Endothelial cell of umbilical vein (primary cell): ENCODE measurements around the gene ACTN1. TPM values are rescaled to one million over a fixed set of nuclear protein-coding genes. Genes with fewer than 3 reads are reported as not detected.

Experiments
- BruUV-seq: library from RNA; stranded (reverse); fragments of 400-500 nt; replicated peaks from 2 replicates; lab custom pipeline; 2021; lab: Mats Ljungman, UMichigan
- CTCF ChIA-PET: fragments of 300-600, 350-600 bp; sonication (Branson Sonifier 250); formaldehyde crosslinking; loops from one replicate; lab custom pipeline; 2021; ENCODE audit warnings: antibody characterized with exemption, inconsistent platforms; lab: Charles Lee
- POLR2A ChIA-PET: fragments of 300-600, 350-600 bp; sonication (Branson Sonifier 250); formaldehyde crosslinking; loops from one replicate; lab custom pipeline; 2021; ENCODE audit warnings: antibody characterized with exemption, inconsistent platforms; lab: Charles Lee
- DNase-seq: peaks from one replicate; pipeline ENCODE4 v3.0.0-alpha.2; 2011; ENCODE audit warnings: low read depth, low spot score
- FAIRE-seq: peaks from 2 replicates; lab custom pipeline; 2011; peaks lifted over from hg19 to GRCh38; lab: Jason Lieb, UNC
- H2AFZ ChIP-seq: 2 replicates; pipeline ENCODE4 v1.6.0; 2012; ENCODE audit warnings: low read depth, low read length, control low read depth, inconsistent platforms
- H3K27ac ChIP-seq: 2 replicates; pipeline ENCODE4 v1.5.1; 2011; ENCODE audit warnings: low read depth, mild to moderate bottlenecking, control low read depth, low read length, moderate library complexity; ENCODE audit not compliant: insufficient read depth
- H3K27me3 ChIP-seq, 2 experiments: 2 replicates each; pipeline versions ENCODE4 v1.6.0 to v1.6.1; 2011; ENCODE audit warnings: low read length in 2 of 2, mixed read lengths in 1 of 2; ENCODE audit not compliant: control insufficient read depth in 2 of 2, insufficient read depth in 2 of 2
- H3K36me3 ChIP-seq, 2 experiments: 2 replicates in 1 of 2; 3 replicates in 1 of 2; pipeline ENCODE4 v1.5.1; 2011; ENCODE audit warnings: low read length in 2 of 2, mild to moderate bottlenecking in 1 of 2, moderate library complexity in 1 of 2; ENCODE audit not compliant: control insufficient read depth in 2 of 2, insufficient read depth in 2 of 2; ENCODE audit errors: extremely low read depth in 1 of 2
- H3K4me1 ChIP-seq: 3 replicates; pipeline ENCODE4 v1.5.1; 2011; ENCODE audit warnings: mild to moderate bottlenecking, low read length; ENCODE audit not compliant: control insufficient read depth, insufficient read depth; ENCODE audit errors: extremely low read depth
- H3K4me2 ChIP-seq: 2 replicates; pipeline ENCODE4 v1.6.1; 2011; ENCODE audit warnings: low read length, control low read depth, mixed read lengths; ENCODE audit not compliant: insufficient read depth
- H3K4me3 ChIP-seq, 3 experiments: fragments of 200-600 bp in 1 of 3; sonication (generic), shearing (Covaris generic) in 1 of 3; replicated peaks in 1 of 3; 2 replicates each; pipeline ENCODE4 v1.5.1; 2011 to 2016; ENCODE audit warnings: control low read depth in 3 of 3, low read length in 3 of 3, mild to moderate bottlenecking in 2 of 3, inconsistent platforms in 1 of 3, low read depth in 1 of 3, moderate library complexity in 1 of 3; ENCODE audit not compliant: insufficient read depth in 1 of 3
- H3K79me2 ChIP-seq: 2 replicates; pipeline ENCODE4 v1.6.0; 2012; ENCODE audit warnings: low read length, inconsistent platforms; ENCODE audit not compliant: control insufficient read depth, insufficient read depth
- H3K9ac ChIP-seq: replicated peaks from 2 replicates; pipeline ENCODE3; 2011; ENCODE audit warnings: low read length, control low read depth; ENCODE audit not compliant: insufficient read depth; ENCODE audit errors: extremely low read depth
- H3K9me1 ChIP-seq: replicated peaks from 3 replicates; pipeline ENCODE4 v1.6.0; 2011; ENCODE audit warnings: mild to moderate bottlenecking, low read length; ENCODE audit not compliant: control insufficient read depth, insufficient read depth; ENCODE audit errors: extremely low read depth
- H3K9me3 ChIP-seq: replicated peaks from 2 replicates; pipeline ENCODE4 v1.5.1; 2012; ENCODE audit warnings: low read length, inconsistent platforms; ENCODE audit not compliant: control insufficient read depth, insufficient read depth
- H4K20me1 ChIP-seq: replicated peaks from 2 replicates; pipeline ENCODE3; 2011; ENCODE audit warnings: mild to moderate bottlenecking, low read length; ENCODE audit not compliant: control insufficient read depth, insufficient read depth; ENCODE audit errors: extremely low read depth
- EZH2 ChIP-seq: IDR thresholded peaks from 2 replicates; pipeline ENCODE4 v1.6.1; 2012; ENCODE audit warnings: borderline replicate concordance, low read depth, mild to moderate bottlenecking, moderate library complexity, low read length, inconsistent platforms; ENCODE audit not compliant: severe bottlenecking
- FOS ChIP-seq: IDR thresholded peaks from 2 replicates; pipeline ENCODE4 v1.6.1; 2011; ENCODE audit warnings: mild to moderate bottlenecking, low read length, moderate library complexity, borderline replicate concordance; ENCODE audit not compliant: insufficient read depth
- GATA2 ChIP-seq: IDR thresholded peaks from 2 replicates; pipeline ENCODE4 v1.7.0; 2011; ENCODE audit warnings: low read depth, mild to moderate bottlenecking, moderate library complexity, mixed read lengths, low read length; ENCODE audit not compliant: insufficient read length, insufficient read depth
- JUN ChIP-seq: IDR thresholded peaks from 2 replicates; pipeline ENCODE4 v1.6.1; 2011; ENCODE audit warnings: borderline replicate concordance, low read depth; ENCODE audit not compliant: insufficient read length, insufficient read depth
- MYC ChIP-seq: IDR thresholded peaks from one replicate; pipeline ENCODE4 v1.6.1; 2011; ENCODE audit warnings: mild to moderate bottlenecking, low read depth, low read length
- POLR2A ChIP-seq: IDR thresholded peaks from 2 replicates; pipeline ENCODE4 v1.6.1; 2012; ENCODE audit warnings: low read depth, mild to moderate bottlenecking, control low read depth, low read length
- POLR2AphosphoS5 ChIP-seq: IDR thresholded peaks from 2 replicates; pipeline ENCODE4 v1.6.1; 2012; ENCODE audit warnings: low read depth, mild to moderate bottlenecking, control low read depth, low read length, moderate library complexity; ENCODE audit not compliant: insufficient read depth
- dilution Hi-C: fragments of 300-500 bp; cut with MboI; formaldehyde crosslinking; loops from one replicate; pipeline ENCODE4 v1.15.0; 2019; ENCODE audit warnings: low sequenced_read_pairs; ENCODE audit not compliant: extremely low pct_ligation_motif_present
- intact Hi-C: fragments of 100-400 bp; cut with micrococcal nuclease; formaldehyde crosslinking; loops from one replicate; pipeline ENCODE4 v1.10.0; 2022
- polyA plus RNA-seq, 4 experiments: library from polyadenylated mRNA; depleted of rRNA in 3 of 4; stranded (reverse) in 3 of 4; unstranded in 1 of 4; fragments of >200 nt; gene quantifications; 2 replicates each; pipeline versions ENCODE4 v1.2.1 to v1.2.3, GENCODE V29; 2011 to 2012; ENCODE audit warnings: missing spikeins in 1 of 4
- total RNA-seq: library from RNA; stranded (reverse); gene quantifications from 2 replicates; pipeline ENCODE4 v1.2.3, GENCODE V29; 2021
- TF ChIP-seq, protein P1 (sequence below): IDR thresholded peaks from 2 replicates; pipeline ENCODE4 v1.6.1; 2011; ENCODE audit not compliant: insufficient read depth, insufficient read length
- TF ChIP-seq, protein P2 (sequence below), 2 donors: IDR thresholded peaks; 1 replicate in 1 of 2; 2 replicates in 1 of 2; pipeline ENCODE4 v1.5.1; 2011; ENCODE audit warnings: low read length in 2 of 2, mild to moderate bottlenecking in 2 of 2, moderate library complexity in 2 of 2, control low read depth in 1 of 2, inconsistent platforms in 1 of 2, low read depth in 1 of 2; ENCODE audit not compliant: insufficient read depth in 1 of 2; ENCODE audit errors: extremely low read depth in 1 of 2

The ACTN1 gene
- total and polyA plus RNA-seq, 2 donors (not counting 3 experiments of a cell fraction or from before 2014, with no cell fraction given): 442 to 463 TPM

DNA sequence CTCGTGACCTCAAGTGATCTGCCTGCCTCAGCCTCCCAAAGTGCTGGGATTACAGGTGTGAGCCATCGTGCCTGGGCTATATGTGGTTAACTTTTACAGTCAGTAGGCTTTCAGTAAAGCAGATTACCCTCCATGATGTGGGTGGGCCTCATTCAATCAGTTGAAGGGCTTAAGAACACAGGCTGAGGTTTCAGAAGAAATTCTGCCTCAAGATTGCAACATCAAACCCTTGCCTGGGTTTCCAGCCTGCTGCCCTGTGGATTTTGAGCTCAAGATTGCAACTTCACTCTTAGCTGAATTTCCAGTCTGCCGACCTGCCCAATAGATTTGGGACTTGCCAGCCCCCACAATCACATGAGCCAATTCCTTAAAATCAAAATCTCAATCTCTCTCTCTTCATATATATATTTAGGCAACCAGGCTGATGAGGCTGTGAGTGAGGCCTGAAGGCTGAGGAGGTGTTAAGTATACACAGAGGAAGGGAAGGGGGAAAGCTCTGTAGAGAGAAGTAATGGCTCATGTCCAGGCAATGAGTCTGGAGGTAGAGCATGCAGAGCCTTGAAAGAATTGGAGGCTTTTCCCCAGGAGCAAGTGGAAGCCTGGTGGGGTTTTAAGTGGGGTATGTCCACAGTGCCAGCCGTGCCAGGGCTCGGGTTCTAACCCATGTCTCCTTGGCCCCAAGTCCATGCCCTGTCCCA, 33.3 kb upstream of the ACTN1 start:
- H3K4me1 ChIP-seq: peaks cover 15% of the 10 kb centered on the region
- no peaks in the 10 kb centered on the region for H3K9me3 ChIP-seq
- DNase-seq (no peak), FAIRE-seq (no peak)
- dilution Hi-C loops: no loop called here
- H2AFZ ChIP-seq: no peak overlapping the region
- H4K20me1 ChIP-seq: no peaks in the 10 kb centered on the region
- no peak overlapping the region for H3K4me2 ChIP-seq
- POLR2A ChIA-PET: no interaction called here
- no peaks in the 10 kb centered on the region for H3K27me3 ChIP-seq
- TF ChIP-seq, protein P1, sequence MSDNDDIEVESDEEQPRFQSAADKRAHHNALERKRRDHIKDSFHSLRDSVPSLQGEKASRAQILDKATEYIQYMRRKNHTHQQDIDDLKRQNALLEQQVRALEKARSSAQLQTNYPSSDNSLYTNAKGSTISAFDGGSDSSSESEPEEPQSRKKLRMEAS: no peak
- TF ChIP-seq FOS (no peak), POLR2AphosphoS5 (no peak), GATA2 (no peak), POLR2A (no peak), JUN (no peak), MYC (no peak), EZH2 (no peak)
- TF ChIP-seq, protein P2, sequence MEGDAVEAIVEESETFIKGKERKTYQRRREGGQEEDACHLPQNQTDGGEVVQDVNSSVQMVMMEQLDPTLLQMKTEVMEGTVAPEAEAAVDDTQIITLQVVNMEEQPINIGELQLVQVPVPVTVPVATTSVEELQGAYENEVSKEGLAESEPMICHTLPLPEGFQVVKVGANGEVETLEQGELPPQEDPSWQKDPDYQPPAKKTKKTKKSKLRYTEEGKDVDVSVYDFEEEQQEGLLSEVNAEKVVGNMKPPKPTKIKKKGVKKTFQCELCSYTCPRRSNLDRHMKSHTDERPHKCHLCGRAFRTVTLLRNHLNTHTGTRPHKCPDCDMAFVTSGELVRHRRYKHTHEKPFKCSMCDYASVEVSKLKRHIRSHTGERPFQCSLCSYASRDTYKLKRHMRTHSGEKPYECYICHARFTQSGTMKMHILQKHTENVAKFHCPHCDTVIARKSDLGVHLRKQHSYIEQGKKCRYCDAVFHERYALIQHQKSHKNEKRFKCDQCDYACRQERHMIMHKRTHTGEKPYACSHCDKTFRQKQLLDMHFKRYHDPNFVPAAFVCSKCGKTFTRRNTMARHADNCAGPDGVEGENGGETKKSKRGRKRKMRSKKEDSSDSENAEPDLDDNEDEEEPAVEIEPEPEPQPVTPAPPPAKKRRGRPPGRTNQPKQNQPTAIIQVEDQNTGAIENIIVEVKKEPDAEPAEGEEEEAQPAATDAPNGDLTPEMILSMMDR (IDR thresholded peaks at IDR 0.05; ENCODE audit: extremely low read depth in 1 of 2, insufficient read depth in 1 of 2, low read depth in 1 of 2, low read length in 2 of 2): no peak
- BruUV-seq: no TSS peak
- CTCF ChIA-PET: interaction anchor here (0.5 to 2.8 kb wide), 5 partner anchors 12 to 78 kb away, joined by 3 to 10 read pairs (median 5); no protein-coding TSS in a partner anchor
- H3K36me3 ChIP-seq: no peaks in the 10 kb centered on the region
- no peak overlapping the region for H3K4me3 ChIP-seq
- intact Hi-C loops: no loop called here
- no peaks in the 10 kb centered on the region for H3K79me2 ChIP-seq
- no peak overlapping the region for H3K9ac ChIP-seq
- H3K9me1 ChIP-seq: no peaks in the 10 kb centered on the region
- H3K27ac ChIP-seq: no peak overlapping the region
